Karpas-422 (cell line): ENCODE data around the gene HLA-F. TPM values are rescaled to one million over a fixed set of nuclear protein-coding genes. Genes with fewer than 3 reads are reported as not detected.

Experiments
- DNase-seq: peaks from one replicate; pipeline ENCODE4 v3.0.0-alpha.2; 2015
- H2AFZ ChIP-seq: fragments of 200-600 bp; sonication (generic); 2 replicates; pipeline ENCODE4 v1.6.1; 2014; ENCODE audit warnings: antibody characterized with exemption, low read length, mixed read lengths
- H3K27ac ChIP-seq: fragments of 200-600 bp; sonication (generic); 2 replicates; pipeline ENCODE4 v1.5.1; 2014; ENCODE audit warnings: mild to moderate bottlenecking, low read length, moderate library complexity
- H3K27me3 ChIP-seq: fragments of 200-600 bp; sonication (generic); 2 replicates; pipeline ENCODE4 v1.6.1; 2014; ENCODE audit warnings: low read length, mixed read lengths
- H3K36me3 ChIP-seq: fragments of 200-600 bp; sonication (generic); 2 replicates; pipeline ENCODE4 v1.6.1; 2014; ENCODE audit warnings: low read length, mixed read lengths; ENCODE audit not compliant: insufficient read depth
- H3K4me1 ChIP-seq: fragments of 200-600 bp; sonication (generic); 2 replicates; pipeline ENCODE4 v1.6.1; 2014; ENCODE audit warnings: mild to moderate bottlenecking, low read length, mixed read lengths
- H3K4me2 ChIP-seq: fragments of 200-600 bp; sonication (generic); 2 replicates; pipeline ENCODE4 v1.6.1; 2014; ENCODE audit warnings: low read length, low read depth, mild to moderate bottlenecking; ENCODE audit not compliant: poor library complexity, severe bottlenecking
- H3K4me3 ChIP-seq: fragments of 200-600 bp; sonication (generic); 2 replicates; pipeline ENCODE4 v1.5.1; 2014; ENCODE audit warnings: mild to moderate bottlenecking, antibody characterized with exemption, low read length, mixed read lengths
- H3K79me2 ChIP-seq: fragments of 200-600 bp; sonication (generic); 2 replicates; pipeline ENCODE4 v1.6.1; 2014; ENCODE audit warnings: mild to moderate bottlenecking, low read length, mixed read lengths
- H3K9ac ChIP-seq: fragments of 200-600 bp; sonication (generic); 2 replicates; pipeline ENCODE4 v1.6.0; 2014; ENCODE audit warnings: low read length
- H3K9me2 ChIP-seq: fragments of 200-600 bp; sonication (generic), shearing (Covaris generic); replicated peaks from 2 replicates; pipeline ENCODE4 v1.6.0; 2014; ENCODE audit warnings: mild to moderate bottlenecking, low read length, moderate library complexity; ENCODE audit not compliant: insufficient read depth
- H3K9me3 ChIP-seq: fragments of 300-700, 200-600 bp; sonication (generic); 2 replicates; pipeline ENCODE4 v1.6.1; 2014; ENCODE audit warnings: low read length, mixed read lengths
- H4K20me1 ChIP-seq: fragments of 200-600 bp; sonication (generic); 2 replicates; pipeline ENCODE4 v1.6.1; 2014; ENCODE audit warnings: mild to moderate bottlenecking, antibody characterized with exemption, low read length, low read depth; ENCODE audit not compliant: insufficient read depth
- total RNA-seq: library from RNA; depleted of rRNA; stranded (reverse); fragments of >200 nt; shearing (Covaris generic); gene quantifications from 2 replicates; pipeline ENCODE4 v1.2.3, GENCODE V29; 2014; ENCODE audit warnings: low replicate concordance

HLA-F gene
- total RNA-seq, 1 experiment from 2014 or later: 8.5 TPM

- Histone ChIP-seq H3K9ac (no peak overlapping the region), H4K20me1 (no peaks in the 10 kb centered on the region), H3K27ac (no peak overlapping the region), H3K9me3 (no peaks in the 10 kb centered on the region), H3K9me2 (no peaks in the 10 kb centered on the region), H3K4me3 (no peak overlapping the region), H3K79me2 (no peaks in the 10 kb centered on the region), H3K4me2 (no peak overlapping the region), H3K4me1 (no peaks in the 10 kb centered on the region), H3K36me3 (no peaks in the 10 kb centered on the region), H3K27me3 (no peaks in the 10 kb centered on the region), H2AFZ (no peak overlapping the region)
- no peak for DNase-seq
Measured at GRCh38 chr6:29727637-29728036, 4.4 kb downstream of the HLA-F start.

GRCh38 chr6:29728173-29728874 lies 5.1 kb downstream of the HLA-F start:
- Histone ChIP-seq H3K27me3 (no peaks in the 10 kb centered on the region), H3K36me3 (no peaks in the 10 kb centered on the region), H3K79me2 (no peaks in the 10 kb centered on the region), H3K4me3 (no peak overlapping the region), H4K20me1 (no peaks in the 10 kb centered on the region), H2AFZ (no peak overlapping the region), H3K9me2 (no peaks in the 10 kb centered on the region), H3K9ac (no peak overlapping the region), H3K4me2 (no peak overlapping the region), H3K9me3 (no peaks in the 10 kb centered on the region), H3K27ac (no peak overlapping the region), H3K4me1 (no peaks in the 10 kb centered on the region)
- no peak for DNase-seq

- Histone ChIP-seq H3K27me3 (no peaks in the 10 kb centered on the region), H3K9me2 (no peaks in the 10 kb centered on the region), H3K9me3 (no peaks in the 10 kb centered on the region), H3K4me3 (no peak overlapping the region), H3K79me2 (no peaks in the 10 kb centered on the region), H3K9ac (no peak overlapping the region), H3K36me3 (no peaks in the 10 kb centered on the region), H2AFZ (no peak overlapping the region), H3K27ac (no peak overlapping the region), H4K20me1 (no peaks in the 10 kb centered on the region), H3K4me2 (no peak overlapping the region), H3K4me1 (no peaks in the 10 kb centered on the region)
- no peak for DNase-seq
Measured at GRCh38 chr6:29728875-29729270, 5.6 kb downstream of the HLA-F start.

GRCh38 chr6:29729774-29730328 lies 6.6 kb downstream of the HLA-F start:
- Histone ChIP-seq H3K79me2 (no peaks in the 10 kb centered on the region), H4K20me1 (no peaks in the 10 kb centered on the region), H3K4me2 (no peak overlapping the region), H3K27me3 (no peaks in the 10 kb centered on the region), H3K9ac (no peak overlapping the region), H2AFZ (no peak overlapping the region), H3K9me2 (no peaks in the 10 kb centered on the region), H3K4me1 (no peaks in the 10 kb centered on the region), H3K9me3 (no peaks in the 10 kb centered on the region), H3K36me3 (no peaks in the 10 kb centered on the region), H3K27ac (no peak overlapping the region), H3K4me3 (no peak overlapping the region)
- no peak for DNase-seq

- DNase-seq: no peak
- Histone ChIP-seq H3K79me2 (no peaks in the 10 kb centered on the region), H3K4me2 (no peak overlapping the region), H3K36me3 (no peaks in the 10 kb centered on the region), H2AFZ (no peak overlapping the region), H3K27me3 (no peaks in the 10 kb centered on the region), H3K9me3 (no peaks in the 10 kb centered on the region), H3K4me3 (no peak overlapping the region), H3K9me2 (no peaks in the 10 kb centered on the region), H4K20me1 (no peaks in the 10 kb centered on the region), H3K4me1 (no peaks in the 10 kb centered on the region), H3K27ac (no peak overlapping the region), H3K9ac (no peak overlapping the region)
Measured at GRCh38 chr6:29730575-29731126, 7.4 kb downstream of the HLA-F start.

- Histone ChIP-seq H3K9me2 (no peaks in the 10 kb centered on the region), H3K9me3 (no peaks in the 10 kb centered on the region), H2AFZ (no peak overlapping the region), H3K27ac (no peak overlapping the region), H4K20me1 (no peaks in the 10 kb centered on the region), H3K4me1 (no peaks in the 10 kb centered on the region), H3K79me2 (no peaks in the 10 kb centered on the region), H3K4me2 (no peak overlapping the region), H3K36me3 (no peaks in the 10 kb centered on the region), H3K9ac (no peak overlapping the region), H3K27me3 (no peaks in the 10 kb centered on the region), H3K4me3 (no peak overlapping the region)
- no peak for DNase-seq
Measured at GRCh38 chr6:29731281-29731680, 8.0 kb downstream of the HLA-F start.

GRCh38 chr6:29733057-29733456 lies 9.8 kb downstream of the HLA-F start:
- Histone ChIP-seq H4K20me1 (no peaks in the 10 kb centered on the region), H3K79me2 (no peaks in the 10 kb centered on the region), H3K27me3 (no peaks in the 10 kb centered on the region), H3K36me3 (no peaks in the 10 kb centered on the region), H3K4me1 (no peaks in the 10 kb centered on the region), H3K4me3 (no peak overlapping the region), H3K27ac (no peak overlapping the region), H3K9ac (no peak overlapping the region), H2AFZ (no peak overlapping the region), H3K9me3 (no peaks in the 10 kb centered on the region), H3K4me2 (no peak overlapping the region), H3K9me2 (no peaks in the 10 kb centered on the region)
- no peak for DNase-seq

GRCh38 chr6:29734046-29735018 lies 11.1 kb downstream of the HLA-F start:
- no peaks in the 10 kb centered on the region for H3K9me3 ChIP-seq

More at GRCh38 chr6:29734046-29735018, 11.1 kb downstream of the HLA-F start:
- no peaks in the 10 kb centered on the region for H3K9me2 ChIP-seq
- no peak overlapping the region for H3K4me3 ChIP-seq
- DNase-seq: no peak
- no peaks in the 10 kb centered on the region for H3K27me3 ChIP-seq
- H3K27ac ChIP-seq: no peak overlapping the region
- no peaks in the 10 kb centered on the region for H4K20me1 ChIP-seq
- H3K79me2 ChIP-seq: no peaks in the 10 kb centered on the region
- H2AFZ ChIP-seq: no peak overlapping the region
- no peak overlapping the region for H3K4me2 ChIP-seq
- H3K9ac ChIP-seq: no peak overlapping the region
- no peaks in the 10 kb centered on the region for H3K4me1 ChIP-seq
- H3K36me3 ChIP-seq: no peaks in the 10 kb centered on the region
